RWPE2 (cell line): ENCODE measurements around the gene GPR32.

Source experiments
- ATAC-seq: fragments of 200-7000 bp; cut with Tn5 transposase; 3 replicates; pipeline ENCODE4 v1.9.1; 2021; ENCODE audit warnings: low read depth
- DNase-seq: peaks from one replicate; pipeline ENCODE4 v3.0.0-alpha.2; 2020; ENCODE audit warnings: low spot score
- H3K27ac ChIP-seq: fragments of 450-650 bp; 2 replicates; pipeline ENCODE4 v1.5.1; 2017; ENCODE audit warnings: mild to moderate bottlenecking; ENCODE audit not compliant: poor library complexity, severe bottlenecking
- H3K27me3 ChIP-seq: fragments of 250-450 bp; sonication (Bioruptor Pico); 2 replicates; pipeline ENCODE4 v1.5.1; 2021; ENCODE audit warnings: mild to moderate bottlenecking, moderate library complexity; ENCODE audit not compliant: insufficient read depth, poor library complexity, severe bottlenecking
- H3K36me3 ChIP-seq: fragments of 250-450 bp; sonication (Bioruptor Pico); 2 replicates; pipeline ENCODE4 v1.5.1; 2020; ENCODE audit warnings: low read depth, mild to moderate bottlenecking, moderate library complexity
- H3K4me1 ChIP-seq: fragments of 250-450 bp; sonication (Bioruptor Pico); 2 replicates; pipeline ENCODE4 v1.5.1; 2021; ENCODE audit warnings: mild to moderate bottlenecking, moderate library complexity; ENCODE audit not compliant: insufficient read depth, poor library complexity, severe bottlenecking
- H3K4me3 ChIP-seq: fragments of 250-450 bp; sonication (Bioruptor Pico); 2 replicates; pipeline ENCODE4 v1.5.1; 2021; ENCODE audit warnings: mild to moderate bottlenecking, moderate library complexity; ENCODE audit not compliant: severe bottlenecking
- H3K9me3 ChIP-seq: fragments of 250-450 bp; sonication (Bioruptor Pico); 2 replicates; pipeline ENCODE4 v1.5.1; 2021; ENCODE audit warnings: mild to moderate bottlenecking, moderate library complexity; ENCODE audit not compliant: severe bottlenecking
- TF ChIP-seq, protein P1 (sequence below): fragments of 450-650 bp; IDR thresholded peaks from one replicate; pipeline ENCODE4 v1.5.1; 2017; ENCODE audit warnings: mild to moderate bottlenecking, moderate library complexity; ENCODE audit not compliant: poor library complexity, severe bottlenecking

GPR32 gene

DNA sequence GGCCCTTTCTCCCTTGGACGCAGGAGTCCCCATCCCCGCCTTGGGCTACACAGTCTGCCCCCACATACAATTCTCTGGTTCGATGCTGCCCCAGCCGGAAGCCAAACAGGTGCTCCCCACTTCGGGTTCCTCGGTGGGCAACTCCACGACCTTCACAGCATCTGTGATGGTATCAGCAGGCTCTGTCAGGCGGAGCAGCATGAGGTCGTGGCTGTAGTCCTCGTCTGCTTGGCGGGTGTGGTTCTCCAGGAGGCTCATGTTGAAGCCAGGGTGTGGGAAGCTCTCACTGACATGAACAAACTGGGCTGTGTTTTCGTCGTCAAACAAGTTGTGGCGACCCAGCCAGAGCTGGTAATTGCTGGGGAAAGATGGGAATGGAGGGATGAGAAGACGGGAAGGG, 49.8 kb downstream of the GPR32 start:
- TF ChIP-seq, protein P1, sequence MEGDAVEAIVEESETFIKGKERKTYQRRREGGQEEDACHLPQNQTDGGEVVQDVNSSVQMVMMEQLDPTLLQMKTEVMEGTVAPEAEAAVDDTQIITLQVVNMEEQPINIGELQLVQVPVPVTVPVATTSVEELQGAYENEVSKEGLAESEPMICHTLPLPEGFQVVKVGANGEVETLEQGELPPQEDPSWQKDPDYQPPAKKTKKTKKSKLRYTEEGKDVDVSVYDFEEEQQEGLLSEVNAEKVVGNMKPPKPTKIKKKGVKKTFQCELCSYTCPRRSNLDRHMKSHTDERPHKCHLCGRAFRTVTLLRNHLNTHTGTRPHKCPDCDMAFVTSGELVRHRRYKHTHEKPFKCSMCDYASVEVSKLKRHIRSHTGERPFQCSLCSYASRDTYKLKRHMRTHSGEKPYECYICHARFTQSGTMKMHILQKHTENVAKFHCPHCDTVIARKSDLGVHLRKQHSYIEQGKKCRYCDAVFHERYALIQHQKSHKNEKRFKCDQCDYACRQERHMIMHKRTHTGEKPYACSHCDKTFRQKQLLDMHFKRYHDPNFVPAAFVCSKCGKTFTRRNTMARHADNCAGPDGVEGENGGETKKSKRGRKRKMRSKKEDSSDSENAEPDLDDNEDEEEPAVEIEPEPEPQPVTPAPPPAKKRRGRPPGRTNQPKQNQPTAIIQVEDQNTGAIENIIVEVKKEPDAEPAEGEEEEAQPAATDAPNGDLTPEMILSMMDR = no peak
- H3K4me1 ChIP-seq = no peaks in the 10 kb centered on the region
- no peak overlapping the region for H3K27ac ChIP-seq
- no peaks in the 10 kb centered on the region for H3K9me3 ChIP-seq
- no peaks in the 10 kb centered on the region for H3K36me3 ChIP-seq
- ATAC-seq (no peak), DNase-seq (no peak)
- peaks cover 14% of the 10 kb centered on the region for H3K27me3 ChIP-seq
- no peak overlapping the region for H3K4me3 ChIP-seq

DNA sequence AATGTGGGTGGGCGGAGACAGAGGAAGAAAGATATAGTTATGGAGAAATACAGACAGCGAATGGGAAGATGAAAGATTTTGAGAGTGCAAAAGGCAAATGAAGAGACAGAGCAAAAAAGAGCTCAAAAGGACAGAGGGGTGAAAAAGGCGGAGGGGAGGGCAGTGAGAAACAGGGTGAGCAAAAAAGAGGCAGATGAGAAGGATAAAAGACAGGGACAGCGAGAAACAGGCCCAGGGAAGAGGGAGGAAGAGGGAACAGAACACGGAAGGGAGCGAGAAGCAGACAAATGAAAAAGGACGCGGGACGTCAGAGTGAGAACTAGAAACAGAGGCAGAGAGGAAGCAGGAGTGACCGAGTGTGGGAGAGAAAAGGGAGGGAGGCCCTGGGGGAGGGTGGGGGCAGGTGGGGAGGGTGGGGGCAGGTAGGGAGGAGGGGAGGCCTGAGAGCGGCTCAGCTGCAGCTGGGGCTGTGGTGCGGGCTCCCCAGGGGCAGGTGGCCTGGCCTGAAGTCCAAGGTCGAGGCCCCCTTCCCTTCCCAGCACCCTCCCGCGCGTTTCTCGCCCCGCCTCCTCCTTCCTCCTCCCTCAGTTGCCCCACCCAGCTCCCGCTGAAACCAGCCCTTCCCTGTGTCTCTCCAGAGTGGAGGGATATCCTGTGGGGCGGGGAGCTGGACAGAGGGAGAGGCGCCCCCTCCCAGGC, 50.4 kb downstream of the GPR32 start:
- TF ChIP-seq, protein P1 = no peak
- H3K4me1 ChIP-seq = no peaks in the 10 kb centered on the region
- H3K27me3 ChIP-seq = peaks cover 14% of the 10 kb centered on the region
- no peak overlapping the region for H3K4me3 ChIP-seq
- H3K36me3 ChIP-seq = no peaks in the 10 kb centered on the region
- H3K9me3 ChIP-seq = no peaks in the 10 kb centered on the region
- no peak overlapping the region for H3K27ac ChIP-seq
- DNase-seq (no peak), ATAC-seq (no peak)

DNA sequence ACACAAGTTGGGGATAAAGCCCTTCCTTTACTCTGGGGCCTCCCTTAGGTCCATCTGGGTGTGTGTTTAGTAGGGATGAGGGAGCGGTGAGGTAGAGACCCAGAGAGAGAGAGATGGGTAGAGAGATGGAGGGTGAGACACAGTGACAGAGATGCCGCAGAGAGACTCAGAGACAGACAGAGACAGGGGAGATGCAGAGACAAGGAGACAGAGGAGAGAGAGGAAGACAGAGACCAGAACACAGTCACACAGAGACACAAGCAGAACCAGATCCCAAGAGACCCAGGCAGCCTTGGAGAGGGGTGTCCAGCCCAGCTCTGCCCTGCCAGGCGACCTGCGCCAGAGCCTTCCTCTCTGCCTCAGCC, 51.0 kb downstream of the GPR32 start:
- H3K27ac ChIP-seq = no peak overlapping the region
- no peaks in the 10 kb centered on the region for H3K4me1 ChIP-seq
- peaks cover 14% of the 10 kb centered on the region for H3K27me3 ChIP-seq
- H3K36me3 ChIP-seq = no peaks in the 10 kb centered on the region
- TF ChIP-seq, protein P1 = no peak
- DNase-seq (no peak), ATAC-seq (no peak)
- H3K4me3 ChIP-seq = no peak overlapping the region
- no peaks in the 10 kb centered on the region for H3K9me3 ChIP-seq
